GM19351 (cell line): ENCODE measurements around the gene EVI2B.
"Not testable (repeated sequence)": the region's sequence is repeated elsewhere in the genome, so short reads cannot be mapped to it uniquely, and the experiment has no call there.

ENCODE experiments used
- ATAC-seq: cut with Tn5 transposase; IDR thresholded peaks from one replicate; pipeline ENCODE4 v1.9.1; 2021; ENCODE audit warnings: mild to moderate bottlenecking, moderate library complexity; ENCODE audit not compliant: unreplicated experiment

The EVI2B gene

DNA sequence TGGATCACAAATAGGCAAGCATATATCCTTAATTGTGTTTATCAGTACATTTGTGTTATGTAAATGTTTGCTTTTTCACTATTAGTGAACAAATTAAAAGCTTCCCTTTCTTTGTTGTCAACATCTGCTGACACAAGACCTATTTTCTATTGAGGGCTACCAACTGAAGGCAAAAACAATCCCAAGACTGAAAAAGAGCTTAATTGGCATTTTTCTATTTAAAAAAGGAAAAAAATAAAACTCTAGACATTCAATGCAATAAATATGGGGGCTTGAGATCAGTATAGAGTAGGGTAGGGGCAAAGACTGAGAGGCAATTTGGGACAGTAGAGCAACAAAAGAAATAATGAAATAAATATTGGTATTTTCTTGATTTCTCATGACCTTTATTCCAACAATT lies 41.1 kb downstream of the EVI2B start:
- no peak for ATAC-seq

DNA sequence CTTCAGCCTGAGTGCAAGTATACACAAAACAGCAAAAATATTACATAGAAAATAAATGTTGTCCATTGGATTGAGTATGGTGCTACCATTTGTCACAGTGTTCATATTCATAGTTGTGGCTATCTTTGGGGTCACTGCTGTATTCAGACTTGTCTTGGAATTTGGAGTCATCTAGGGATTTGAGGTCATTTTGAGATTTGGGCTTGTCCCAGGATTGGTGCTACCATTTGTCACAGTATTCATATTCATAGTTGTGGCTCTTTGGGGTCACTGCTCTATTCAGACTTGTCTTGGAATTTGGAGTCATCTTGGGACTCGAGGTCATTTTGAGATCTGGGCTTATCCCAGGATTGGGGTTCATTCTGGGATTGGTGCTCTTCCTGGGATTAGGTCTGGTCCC lies 41.6 kb downstream of the EVI2B start:
- no peak for ATAC-seq

DNA sequence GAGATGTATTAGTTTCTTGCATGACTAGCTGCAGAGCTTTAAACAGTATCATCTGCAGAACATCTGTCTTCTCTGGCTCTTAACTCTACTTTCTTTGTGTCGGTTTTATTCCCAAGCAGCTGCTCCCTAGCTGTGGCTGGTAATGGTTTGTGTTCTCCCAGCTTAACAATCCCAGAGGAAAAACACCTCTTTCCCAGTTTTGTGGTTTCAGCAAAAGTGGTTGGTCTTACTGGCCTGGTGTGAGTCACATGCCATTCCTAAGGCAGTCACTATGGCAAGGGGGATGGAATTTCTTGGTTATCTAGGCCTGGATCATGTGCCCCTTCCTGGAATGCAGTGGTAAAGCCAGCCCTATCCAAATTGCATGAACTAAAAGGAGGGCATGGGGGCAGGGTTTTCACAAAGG lies 44.3 kb downstream of the EVI2B start:
- ATAC-seq = no peak

DNA sequence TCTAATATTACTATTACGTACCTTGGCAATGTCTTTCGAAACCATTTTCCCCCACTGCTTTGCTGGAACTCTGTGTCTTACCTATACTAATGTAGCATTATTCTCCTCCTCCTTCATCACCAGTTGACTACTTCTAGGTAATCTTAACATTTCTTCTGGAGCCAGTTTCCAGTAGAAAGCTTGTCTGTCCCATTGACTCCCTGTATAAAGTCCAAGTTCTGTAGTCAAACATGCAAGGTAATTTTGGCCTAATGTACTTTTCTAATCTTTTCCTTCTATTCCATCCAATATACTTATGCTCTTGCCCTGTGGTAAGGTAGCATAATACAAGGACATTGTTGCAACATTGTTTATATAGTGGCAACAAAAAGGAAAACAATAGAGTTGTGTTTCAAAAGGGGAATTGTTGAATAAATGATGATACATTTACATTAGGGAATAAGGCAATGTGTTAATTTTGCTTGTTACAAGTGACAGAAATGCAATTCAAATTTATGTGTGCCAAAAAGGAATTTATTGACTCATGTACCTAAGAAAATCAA lies 44.7 kb downstream of the EVI2B start:
- no peak for ATAC-seq

DNA sequence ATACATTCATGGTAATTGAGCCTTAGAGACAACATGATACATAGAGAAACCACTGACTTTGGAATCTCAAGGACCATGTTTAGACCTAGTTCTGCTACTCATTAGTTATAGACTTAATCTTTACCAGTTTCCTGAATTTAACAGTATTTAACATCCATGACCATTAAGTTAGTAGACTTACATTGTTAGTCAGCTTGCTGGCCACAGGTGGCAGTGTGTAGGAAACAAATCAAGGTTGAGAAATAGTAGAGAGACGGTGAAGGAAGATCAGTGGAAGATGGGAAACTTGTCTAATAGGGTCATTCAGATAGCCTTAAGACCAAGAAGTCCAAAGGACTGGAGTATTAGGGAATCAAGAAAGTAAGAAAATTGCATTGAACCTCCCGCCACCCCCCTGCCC lies 47.8 kb downstream of the EVI2B start:
- ATAC-seq = no peak

DNA sequence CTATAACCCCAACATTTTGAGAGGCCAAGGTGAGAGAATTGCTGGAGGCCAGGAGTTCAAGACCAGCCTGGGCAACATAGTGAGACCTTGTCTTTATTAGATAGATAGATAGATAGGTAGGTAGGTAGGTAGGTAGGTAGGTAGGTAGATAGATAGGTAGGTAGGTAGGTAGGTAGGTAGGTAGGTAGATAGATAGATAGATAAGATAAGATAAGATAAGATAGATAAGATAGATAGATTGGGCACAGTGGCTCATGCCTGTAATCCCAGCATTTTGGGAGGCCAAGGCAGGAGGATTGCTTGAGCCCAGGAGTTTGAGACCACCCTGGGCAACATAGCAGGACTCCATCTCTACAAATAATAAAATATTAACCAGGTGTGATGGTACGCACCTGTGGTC lies 50.9 kb downstream of the EVI2B start:
- ATAC-seq = not testable (repeated sequence)

DNA sequence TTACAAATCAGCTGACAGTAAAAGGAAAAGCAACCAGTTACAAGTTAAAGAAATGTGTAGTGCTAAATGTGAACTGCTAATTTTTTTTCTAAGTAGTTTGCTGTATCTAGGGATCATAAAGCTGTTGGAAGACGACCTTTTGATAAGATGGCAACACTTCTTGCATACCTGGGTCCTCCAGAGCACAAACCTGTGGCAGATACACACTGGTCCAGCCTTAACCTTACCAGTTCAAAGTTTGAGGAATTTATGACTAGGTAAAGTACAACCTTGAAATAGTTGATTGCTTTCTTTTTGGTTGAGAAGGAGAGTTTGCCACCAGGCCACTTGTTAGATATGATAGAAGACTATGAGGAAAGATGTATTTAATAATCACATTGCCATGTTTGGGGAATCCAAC lies 52.3 kb downstream of the EVI2B start:
- ATAC-seq = no peak

DNA sequence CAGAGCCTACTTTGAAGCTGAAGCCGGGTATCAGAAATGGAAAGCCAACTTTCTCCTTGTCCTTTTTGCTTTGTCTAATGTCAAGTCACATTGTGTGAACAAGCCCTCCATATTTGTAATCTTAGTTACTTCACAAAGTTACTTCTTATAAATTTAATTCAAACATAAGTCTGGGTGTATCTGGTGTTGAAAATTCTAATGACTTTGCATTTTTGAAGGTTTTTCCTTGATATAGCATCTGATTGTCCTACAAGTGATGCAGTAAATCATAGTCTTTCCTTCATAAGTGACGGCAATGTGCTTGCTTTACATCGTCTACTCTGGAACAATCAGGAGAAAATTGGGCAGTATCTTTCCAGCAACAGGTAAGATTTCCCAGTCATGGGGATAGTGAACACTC lies 53.7 kb downstream of the EVI2B start:
- ATAC-seq = no peak

DNA sequence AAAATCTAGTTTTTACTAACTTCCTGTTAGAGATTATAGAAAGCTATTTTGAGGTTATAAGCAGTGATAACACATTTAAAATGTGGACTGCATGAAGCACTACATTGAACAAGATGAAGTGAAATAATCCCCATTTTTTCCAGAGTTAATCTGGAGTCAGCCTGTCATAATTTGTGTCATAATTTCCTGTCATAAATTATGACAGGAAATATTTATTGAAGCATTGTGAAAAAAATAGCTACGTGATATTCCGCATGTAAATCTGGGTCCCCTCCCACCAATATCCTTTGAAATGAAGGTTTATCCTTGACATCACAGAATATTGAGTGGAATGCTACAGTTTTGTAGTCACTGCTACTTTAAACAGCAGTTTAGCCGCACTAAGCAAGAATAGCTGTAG lies 56.9 kb downstream of the EVI2B start:
- ATAC-seq = no peak

DNA sequence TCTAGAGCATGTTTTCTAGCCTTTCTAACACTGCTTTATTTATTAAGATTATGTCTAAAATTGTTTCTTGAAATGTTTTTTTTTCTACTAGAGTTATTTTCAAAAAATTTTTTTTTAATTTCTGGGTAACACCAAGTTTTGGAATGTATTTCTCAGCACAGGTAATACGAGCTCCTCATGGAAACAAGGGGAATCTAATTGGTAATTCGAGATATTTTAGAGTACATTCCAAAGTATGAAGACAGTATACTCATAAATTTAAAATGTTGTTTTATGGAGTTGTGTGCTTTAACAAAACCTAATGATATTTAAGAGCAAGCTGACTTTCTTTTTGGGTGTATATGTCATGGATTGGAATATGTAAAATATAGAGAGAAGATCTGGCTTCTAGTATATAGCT lies 59.2 kb downstream of the EVI2B start:
- no peak for ATAC-seq
